ENCODE measurements around the gene DCP2.

Gene DCP2

DNA sequence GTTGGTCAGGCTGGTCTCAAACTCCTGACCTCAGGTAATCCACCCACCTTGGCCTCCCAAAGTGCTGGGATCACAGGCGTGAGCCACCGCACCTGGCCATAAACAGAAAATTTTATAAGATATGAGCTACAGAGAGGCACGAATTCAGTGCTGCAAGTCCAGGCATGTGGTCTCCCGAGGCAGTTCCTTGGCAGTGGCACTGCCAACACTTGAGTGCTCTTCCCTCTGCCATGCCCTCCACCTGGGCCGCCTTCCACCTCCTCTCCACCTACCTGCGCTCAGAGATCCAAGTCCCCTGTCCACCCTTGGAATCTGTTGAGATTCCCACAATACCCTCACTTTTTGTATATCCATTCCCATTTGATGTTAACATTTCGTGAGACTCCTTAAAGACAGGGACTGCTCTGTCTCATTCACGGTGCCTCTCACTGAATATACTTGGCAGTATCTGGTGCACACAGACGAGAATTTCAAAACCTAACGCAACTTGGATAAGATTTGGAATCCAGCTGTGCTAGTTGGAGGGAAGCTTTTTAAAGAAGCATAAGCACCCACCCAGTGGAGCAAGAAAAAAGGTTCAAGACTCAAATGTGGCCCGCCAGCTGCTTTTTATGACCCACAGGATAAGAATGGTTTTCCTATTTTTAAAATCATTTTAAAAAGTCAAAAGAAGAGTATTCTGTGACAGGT lies 68.3 kb downstream of the DCP2 start:
- no peak for DNase-seq (ENCODE audit: low read depth in 2 of 2)

DNA sequence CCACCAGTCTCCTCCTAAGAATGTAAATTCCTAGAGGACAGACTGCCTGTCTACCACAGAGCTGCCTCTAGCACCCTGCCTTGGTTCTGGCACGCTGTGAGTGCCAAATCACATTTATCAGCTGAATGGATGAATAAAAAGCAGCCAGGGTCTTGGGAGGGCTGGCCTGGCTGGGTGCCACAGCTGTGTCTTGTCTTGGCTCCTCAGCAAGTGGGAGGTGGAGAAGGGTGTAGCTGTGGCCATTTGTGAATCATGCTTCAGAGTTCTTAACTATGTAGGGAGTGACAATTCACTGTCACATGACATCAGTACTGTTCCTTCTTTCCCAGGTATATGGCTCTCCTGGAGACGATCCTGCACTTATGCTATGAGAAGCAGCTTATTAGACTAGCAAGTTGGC lies 70.6 kb downstream of the DCP2 start:
- no peak for DNase-seq (ENCODE audit: low read depth in 2 of 2)

DNA sequence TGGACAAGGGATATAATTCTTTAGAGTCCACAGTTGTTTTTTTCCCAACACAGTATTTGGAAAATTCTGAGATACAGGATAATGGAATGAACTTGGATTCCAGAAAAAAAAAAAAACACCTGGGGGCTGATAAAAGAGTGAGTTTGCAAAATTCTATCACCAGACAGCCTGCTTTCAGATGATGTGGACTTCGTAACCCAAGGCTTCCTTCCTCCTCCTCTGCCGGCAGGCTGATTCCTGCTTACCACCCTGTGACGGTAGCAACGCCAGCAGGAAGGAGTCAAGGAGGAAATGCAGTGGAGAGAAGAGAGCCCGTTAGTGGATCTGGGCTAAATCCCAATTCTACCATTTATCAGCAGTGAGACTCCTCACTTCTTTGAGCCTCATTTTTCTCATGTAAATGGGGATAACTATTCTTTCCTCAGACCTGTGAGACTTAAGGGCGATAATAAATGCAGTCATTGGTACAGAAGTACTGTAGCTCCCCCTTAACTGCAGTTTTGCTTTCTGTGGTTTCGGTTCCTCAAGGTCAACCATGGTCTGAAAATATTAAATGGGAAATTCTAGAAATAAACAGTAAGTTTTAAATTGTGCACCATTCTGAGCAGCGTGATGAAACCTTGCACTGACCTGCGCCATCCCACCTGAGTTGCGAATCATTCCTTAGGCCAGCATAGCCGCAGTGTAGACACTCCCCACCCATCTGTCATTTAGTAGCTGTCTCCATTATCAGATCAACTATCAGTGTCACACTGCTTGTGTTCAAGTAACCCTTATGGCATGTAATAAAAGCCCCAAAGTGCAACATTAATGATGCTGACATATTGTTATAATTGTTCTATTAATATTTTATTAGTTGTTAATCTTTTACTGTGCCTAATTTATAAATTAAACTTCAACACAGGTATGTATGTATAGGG lies 71.4 kb downstream of the DCP2 start:
- no peak for DNase-seq (ENCODE audit: low read depth in 2 of 2)

DNA sequence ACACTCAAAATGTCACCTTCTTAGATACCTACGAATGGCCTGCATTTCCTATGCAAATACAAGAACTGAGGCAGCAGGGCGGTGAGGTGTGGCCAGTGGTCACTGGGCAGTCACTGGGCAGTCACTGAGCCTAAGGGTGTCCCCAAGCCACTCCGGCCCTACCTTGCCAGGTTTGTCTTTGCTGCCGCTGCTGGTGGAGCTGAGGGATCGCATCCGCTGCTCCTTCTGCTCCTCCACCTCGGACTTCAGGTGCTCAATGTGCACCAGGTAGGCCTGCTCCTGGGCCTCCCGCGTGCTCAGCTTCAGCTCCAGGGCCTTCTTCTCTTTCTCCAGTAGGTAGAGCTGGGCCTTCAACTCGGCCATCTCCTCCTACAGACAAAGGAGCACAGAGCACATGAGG lies 72.3 kb downstream of the DCP2 start:
- no peak for DNase-seq (ENCODE audit: low read depth in 2 of 2)

DNA sequence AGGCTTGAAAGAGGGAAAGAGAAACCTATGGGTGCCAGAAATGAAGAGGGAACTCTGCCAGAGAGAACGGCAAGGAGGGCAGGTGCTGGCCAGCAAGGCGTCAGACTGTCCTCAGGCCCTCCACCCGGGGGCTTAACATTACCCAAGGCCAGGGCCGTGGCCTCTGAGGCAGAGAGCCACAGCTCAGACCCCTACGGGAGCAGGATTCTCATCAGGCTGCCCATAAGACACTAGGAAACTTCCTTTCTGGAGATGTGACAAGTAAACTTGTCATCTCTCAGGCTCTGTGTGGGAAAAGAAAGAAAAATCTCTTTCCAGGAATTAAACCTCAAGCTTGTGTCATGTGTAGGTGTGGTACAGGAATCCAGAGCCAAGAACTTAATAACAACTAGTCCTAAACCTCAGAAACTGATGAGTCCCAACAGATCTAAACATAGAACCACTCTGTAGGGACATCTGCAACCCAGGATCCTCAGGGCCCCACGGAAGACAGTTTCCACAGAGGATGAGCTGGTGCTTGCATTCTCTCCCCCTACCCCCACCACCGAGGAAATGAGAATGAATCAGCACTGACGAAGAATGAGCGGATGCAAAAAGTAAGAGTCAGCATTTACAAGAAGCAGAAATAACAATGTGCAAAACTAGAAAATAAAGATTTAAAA lies 74.3 kb downstream of the DCP2 start:
- DNase-seq (ENCODE audit: low read depth in 2 of 2): peak in 1 of 2 donors; percentile 28

DNA sequence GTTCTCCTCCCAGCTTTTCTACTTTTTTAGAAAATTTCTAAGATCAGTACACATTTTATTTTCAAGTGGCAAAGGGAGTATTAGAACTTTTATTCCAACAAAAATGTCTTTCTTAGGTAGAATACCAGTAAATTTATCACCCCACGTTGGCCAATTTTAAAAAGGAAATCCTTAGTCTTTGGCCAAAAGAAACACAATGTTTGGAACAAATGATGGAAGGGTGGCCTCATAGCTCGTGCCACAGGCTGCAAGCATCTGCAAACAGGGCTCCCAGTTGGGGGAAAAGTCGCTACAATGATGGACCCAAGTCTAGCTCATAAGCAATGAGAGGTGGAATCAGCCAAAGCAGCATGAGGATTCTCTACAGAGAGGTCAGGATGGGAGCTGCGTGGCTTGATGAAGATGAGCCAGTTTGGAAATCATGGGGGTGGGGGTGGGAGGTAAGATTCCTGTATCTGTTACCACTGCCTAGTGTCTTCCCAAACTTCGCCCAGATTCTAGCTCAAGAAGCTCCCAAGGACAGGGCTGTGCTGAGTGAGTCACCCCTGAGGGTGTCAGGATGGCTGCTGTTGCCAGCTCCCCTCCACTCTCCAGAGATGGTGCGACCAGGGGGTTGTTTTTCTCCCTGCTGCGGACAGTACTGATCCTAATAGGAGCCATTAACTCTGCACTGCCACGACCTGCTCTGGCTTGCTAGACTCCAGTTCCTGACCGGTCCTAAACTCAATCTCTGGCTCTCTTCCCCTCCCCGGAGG lies 75.6 kb downstream of the DCP2 start:
- no peak for DNase-seq (ENCODE audit: low read depth in 2 of 2)

DNA sequence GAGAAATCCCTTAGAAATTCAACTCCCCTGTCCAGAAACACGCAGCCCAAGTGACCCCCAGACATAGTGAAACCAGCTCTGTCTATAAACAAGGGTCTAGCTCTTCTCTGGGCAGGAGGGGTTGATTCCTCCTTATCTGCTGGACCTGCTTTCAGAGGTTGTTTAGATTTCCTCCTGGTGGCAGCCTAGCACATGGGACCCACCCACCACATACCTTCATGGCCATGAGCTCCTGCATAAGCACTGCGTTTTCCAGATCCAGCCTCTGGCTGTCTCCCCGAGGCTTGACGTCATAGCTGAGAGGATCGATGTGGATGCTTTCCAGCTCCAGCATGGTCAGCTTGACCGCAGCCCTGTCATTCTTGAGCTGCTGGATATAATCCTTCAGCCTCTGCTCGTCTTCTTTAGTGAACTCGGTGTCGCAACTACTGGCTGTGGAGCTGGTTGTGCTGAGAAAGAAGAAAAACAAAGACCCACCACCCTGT lies 77.0 kb downstream of the DCP2 start:
- no peak for DNase-seq (ENCODE audit: low read depth in 2 of 2)

DNA sequence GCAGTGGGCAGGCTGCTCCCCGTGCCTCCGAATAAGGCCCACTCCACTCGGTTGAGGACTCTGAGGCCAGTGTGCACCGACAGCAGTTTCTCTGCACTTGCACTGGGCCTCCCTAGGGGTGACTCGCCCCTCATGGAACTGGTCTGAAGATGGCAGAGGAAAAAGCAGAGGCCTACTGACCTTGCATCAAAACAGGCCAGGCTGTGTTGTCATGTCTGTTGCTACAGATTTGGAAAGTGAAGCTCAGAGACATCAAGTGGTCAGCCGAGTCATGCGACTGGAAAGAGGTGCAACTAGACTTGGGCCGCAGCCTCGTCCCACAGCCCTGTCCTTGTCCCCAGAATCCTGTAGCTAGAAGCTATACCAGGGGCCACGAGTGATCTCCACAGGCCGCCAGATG lies 78.3 kb downstream of the DCP2 start:
- no peak for DNase-seq (ENCODE audit: low read depth in 2 of 2)

DNA sequence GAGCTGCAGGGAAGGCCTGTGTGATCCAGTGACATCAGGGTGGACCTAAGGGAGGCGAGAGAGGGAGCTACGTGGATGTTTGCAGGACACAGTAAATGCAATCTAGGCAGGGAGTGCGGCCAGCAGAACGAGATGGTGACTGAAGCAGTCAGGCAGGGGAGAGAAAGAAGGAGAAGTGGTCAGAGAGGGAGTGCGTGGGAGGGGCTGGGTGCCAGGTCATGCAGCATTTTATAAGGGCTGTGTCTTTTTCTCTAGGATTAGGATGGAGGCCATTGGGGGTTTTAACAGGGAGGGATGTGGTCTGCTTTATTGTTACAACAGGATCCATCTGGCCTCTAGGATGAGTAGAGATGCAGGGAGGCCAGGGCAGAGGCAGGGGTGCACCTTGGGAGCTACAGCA lies 80.4 kb downstream of the DCP2 start:
- DNase-seq (ENCODE audit: low read depth in 2 of 2): no peak

DNA sequence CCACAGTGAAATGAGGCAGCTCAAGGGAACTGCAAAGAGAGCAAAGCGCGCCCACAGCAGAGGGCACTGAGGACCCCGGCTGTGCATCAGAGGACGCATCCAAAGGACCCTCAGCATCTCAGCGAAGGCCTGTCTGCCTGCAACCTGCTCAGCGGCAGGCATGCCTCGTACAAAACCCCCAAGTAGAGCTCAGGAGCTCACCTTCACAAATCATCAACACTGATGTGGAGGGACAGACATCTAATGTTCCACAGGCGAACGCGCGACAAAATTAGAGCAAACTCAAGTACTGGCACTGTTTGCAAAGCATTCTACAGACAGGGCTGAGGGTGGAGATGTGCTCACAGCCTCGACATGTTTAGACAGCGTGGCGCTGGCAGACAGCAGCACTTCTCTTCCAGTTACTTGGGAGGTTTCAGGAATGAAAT lies 81.0 kb downstream of the DCP2 start:
- DNase-seq (ENCODE audit: low read depth in 2 of 2): no peak

DNA sequence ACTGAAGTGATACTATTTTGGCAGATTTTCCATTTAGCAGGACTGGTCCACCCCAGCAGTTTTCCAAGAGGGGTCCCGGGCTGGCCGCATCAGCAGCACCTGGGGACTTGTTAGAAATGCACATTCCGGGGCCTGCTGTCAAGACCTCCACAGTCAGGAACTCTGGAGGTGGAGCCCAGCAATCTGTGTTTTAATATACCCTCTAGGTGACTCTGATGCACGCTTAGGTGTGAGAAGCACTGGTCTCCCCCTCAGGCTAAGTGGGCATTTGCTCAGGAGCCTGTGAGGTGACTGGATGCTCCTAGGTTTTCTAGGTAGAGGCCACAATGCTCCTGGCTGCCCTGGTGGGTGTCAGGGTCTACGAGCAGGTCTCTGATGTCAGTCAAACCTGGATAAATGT lies 81.7 kb downstream of the DCP2 start:
- no peak for DNase-seq (ENCODE audit: low read depth in 2 of 2)

DNA sequence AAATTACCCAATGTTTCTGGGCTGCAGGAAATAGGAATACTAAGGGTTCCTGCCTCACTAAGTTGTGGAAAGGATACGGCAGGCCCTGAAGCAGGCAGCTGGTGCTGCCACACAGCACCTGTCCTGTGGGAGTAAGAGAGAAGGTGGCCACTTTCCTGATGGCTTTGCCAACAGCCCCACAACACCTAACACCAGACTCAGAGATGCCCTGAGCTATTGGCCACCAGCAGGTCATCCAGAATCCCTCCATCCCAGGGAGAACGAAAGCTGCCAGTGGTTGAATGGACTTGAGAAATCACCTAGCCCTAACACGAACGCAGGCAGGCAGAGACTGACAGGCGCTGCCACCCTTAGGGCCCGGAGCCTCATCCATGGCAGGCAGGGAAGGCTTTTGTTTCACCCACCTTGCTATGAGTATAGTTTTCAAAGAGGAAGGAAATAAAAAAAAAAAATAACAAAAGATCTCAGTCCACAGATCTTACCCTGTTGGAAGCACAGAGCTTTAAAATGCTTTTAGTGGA lies 82.2 kb downstream of the DCP2 start:
- DNase-seq (ENCODE audit: low read depth in 2 of 2): no peak

DNA sequence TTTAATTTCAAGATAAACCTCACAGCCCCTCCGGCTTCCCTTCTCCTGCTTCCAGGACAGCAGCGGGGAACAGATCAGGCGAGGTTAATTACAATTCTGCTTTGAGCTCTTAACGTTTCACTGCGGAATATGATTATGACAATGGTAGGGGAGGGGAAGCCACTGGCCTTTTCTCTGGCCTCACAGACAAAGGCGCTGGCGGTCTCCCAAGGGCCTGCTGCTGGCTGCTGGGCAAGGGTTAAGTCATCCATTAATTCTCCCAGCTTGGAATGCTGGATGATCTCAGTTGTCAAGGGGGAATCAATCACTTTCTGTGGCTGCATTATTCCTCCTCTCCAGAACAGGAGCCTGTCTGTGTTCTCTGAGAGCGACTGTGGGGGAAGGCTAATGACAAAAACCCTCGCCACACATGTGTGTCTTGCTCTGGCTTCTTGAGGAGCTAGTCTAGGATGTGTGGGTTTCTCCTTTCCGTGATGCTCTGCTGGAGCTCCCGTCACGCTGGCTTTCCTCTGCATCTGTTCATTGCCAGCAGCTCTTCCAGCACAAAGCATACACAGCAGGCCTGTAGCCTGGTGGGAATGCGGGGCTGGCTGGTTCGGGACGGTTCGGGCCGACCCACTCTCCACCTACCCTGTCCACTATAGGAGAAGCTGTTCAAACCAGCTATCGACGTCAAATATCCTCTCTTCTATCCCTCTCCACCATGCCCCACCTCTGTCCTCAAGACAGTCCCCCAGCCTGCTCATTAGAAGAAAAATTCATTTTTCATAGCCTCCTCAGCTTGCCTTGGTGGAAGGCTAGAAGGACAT lies 82.8 kb downstream of the DCP2 start:
- DNase-seq (ENCODE audit: low read depth in 2 of 2): no peak

DNA sequence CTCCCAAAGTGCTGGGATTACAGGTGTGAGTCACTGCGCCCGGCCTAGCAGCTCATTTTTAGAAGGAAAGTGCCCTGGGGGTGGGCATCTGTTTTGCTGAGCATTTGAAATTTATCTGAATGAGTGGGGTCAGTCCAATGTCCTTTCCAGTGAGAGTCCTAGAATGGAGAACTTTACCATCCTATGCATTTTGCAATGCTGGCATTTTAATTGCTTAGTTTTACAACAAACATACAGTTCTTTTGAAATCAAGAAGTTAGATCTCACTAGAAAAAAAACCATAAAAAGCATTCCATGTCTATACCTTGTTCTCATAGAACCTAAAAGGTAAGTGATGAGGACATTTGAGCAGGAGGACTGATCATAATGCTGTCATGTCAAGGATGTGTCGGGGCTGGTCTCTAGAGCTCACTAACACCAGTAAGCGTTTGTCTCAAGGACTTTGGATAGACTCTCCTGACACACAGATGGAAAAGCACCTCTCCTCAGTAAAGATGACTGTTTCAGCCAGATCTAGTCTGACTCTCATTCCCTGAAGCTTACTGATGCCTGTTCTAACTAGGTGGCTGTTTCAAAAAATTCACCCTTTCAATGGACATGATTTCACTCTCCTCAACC lies 83.9 kb downstream of the DCP2 start:
- DNase-seq (ENCODE audit: low read depth in 2 of 2): no peak

DNA sequence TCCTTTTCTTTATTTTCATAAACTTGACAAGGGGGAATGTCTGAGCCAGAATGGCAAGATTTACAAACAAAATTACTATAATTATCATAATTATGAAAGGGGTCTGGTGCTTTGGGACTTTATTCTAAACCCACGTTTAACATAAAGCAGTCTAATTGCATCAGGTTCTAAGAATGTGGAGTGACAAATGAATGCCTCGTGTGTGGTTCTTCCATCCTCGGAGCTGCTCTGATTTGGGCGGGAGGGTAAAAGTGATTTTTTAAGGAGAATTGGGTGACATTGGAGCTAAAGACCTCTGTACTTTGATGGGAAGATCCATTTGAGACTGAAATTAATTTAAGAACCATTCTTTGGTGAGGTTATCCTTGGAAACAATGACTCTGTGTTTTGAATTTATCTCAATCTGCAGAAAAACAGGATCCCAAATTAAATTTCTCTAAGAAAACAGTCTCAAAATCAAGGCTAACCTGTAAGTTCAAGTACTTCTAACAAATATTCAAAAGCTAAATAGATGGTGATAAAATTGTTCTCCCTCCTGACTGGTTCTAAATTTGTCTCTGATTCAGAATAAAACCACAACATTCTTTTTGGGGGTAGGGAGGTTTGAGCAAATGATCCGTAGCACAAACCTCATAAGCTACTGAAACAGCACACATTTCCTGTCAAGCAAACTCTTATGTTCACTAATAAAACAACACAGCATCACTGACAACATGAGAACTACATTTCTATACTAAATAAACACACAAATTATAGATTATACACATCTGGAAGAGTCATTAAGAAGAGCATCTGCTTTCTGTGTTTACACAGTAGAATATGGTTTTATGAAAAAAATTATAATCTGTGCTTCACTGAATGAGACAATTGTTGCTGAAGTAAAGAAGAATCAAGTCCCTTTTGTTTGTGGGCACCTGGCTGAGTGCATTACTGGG lies 85.5 kb downstream of the DCP2 start:
- no peak for DNase-seq (ENCODE audit: low read depth in 2 of 2)

DNA sequence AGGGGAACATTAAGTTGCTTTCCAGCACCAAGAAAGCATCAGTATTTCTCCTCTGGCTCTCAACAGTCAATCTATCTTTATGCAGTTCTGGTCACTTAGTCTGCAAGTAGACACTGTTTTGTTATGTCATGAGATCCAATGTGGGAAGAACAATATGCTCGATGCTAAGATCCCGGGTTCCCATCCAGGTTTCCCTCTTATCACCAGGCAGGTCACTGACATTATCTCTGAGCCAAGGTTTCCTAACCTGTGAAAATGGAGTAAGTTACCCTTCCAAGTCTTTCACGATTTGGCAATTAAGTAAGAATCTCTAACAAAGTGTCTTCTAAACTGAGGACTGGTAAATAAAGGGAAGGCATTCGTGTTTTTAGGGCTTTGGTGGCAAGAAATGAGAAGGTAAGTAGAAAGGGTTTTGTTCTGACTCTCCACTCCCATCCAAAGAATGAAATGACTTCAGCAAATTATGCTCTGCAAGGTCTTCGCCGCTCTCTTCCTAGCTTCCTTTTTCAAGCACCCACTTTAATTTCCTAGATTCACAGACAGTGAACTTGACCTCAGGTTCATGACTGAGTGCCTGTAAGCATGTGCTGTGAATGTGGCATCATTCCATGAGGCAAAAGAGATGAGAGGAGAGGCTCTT lies 86.4 kb downstream of the DCP2 start:
- DNase-seq (ENCODE audit: low read depth in 2 of 2): no peak

DNA sequence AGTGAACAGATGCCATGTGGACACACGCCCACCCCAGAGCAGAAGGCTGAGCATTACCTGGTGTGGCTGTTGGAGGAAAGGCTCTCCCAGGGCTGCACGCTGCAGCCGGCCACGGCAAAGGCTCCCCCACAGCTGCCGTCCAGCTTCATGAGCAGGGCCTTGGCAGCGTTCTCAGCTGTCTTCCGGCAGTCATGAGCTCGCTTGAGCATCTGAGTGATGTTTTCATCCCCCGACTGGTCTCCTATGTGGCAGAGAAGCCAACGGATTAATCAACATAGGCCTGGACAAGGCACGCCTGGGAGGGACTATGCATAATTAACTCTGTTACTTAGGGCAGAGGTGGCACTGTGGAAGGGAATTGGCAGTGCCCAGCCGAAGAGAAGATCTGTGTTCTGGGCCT lies 87.3 kb downstream of the DCP2 start:
- no peak for DNase-seq (ENCODE audit: low read depth in 2 of 2)

DNA sequence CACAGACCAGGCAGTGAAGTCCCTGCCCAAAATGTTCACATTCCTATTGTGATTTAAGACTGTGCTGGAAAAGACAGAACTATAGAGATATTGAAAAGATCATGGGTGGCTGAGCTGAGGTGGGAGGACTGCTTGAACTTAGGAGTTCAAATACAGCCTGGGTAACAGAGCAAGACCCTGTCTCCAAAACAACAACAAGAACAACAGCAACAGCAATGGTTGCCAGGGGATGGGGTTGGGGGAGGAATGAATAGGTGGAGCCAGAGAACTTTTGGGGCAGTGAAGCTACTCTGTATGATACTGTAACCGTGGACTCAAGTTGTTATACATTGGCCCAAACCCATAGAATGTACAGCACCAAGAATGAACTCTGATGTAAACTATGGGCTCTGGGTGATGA lies 88.2 kb downstream of the DCP2 start:
- DNase-seq (ENCODE audit: low read depth in 2 of 2): no peak

DNA sequence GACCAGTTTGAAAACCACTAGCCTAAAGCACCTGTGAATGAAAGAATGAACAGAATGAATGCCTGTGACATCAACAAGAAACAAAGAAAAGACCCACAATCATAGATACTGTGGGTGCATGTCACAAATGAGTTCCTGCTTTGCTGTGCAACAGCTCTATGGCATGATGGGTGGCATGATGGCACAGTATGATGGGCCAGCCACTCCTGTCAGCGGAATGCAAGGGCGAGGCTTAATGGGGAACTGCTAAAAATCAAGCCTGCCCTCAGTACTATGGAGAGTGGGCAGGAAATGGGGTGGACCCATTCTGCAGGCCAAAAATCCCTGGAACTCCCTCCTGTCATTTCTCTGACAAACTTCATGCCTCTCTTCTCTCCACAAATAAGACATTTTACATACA lies 89.0 kb downstream of the DCP2 start:
- no peak for DNase-seq (ENCODE audit: low read depth in 2 of 2)

Measured in stimulated activated CD4-positive, alpha-beta T cell treated with anti-CD3 and anti-CD28 coated beads, Interleukin-4, amount 100 ng/mL, for 48 hours (primary cell).